Activated CD4-positive, alpha-beta T cell treated with anti-CD3 and anti-CD28 coated beads, Interleukin-2, Interleukin-4, amounts not matched to agents 100 ng/mL and 50 ng/mL, durations not matched to agents 16 hours and 8 hours (primary cell): ENCODE results near the gene CRYL1.

ENCODE experiments used
- DNase-seq: peaks from one replicate; pipeline ENCODE4 v3.0.0-alpha.2; 2020; ENCODE audit warnings: low spot score

The CRYL1 gene

DNA sequence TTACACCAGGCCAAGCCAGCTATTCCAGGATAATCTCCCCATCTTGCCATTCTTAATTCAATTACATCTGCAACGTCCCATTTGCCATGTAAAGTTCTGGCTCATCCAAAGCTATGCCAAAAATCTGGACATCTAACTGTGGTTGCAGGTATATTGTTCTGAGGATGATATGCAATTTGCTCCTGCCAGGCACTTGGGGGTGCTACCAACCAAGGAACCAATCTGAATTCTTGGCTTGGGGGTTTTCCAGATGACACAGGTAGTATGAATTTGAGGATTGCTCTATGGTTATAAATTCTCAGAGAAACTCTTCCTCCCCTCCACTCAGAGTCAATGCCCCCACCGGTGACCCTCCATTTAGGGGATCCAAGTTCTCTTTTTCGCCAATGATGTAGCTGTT is 33.0 kb downstream of the CRYL1 start:
- DNase-seq = peak; percentile 49

GRCh38 chr13:20491926-20492435 is 33.7 kb downstream of the CRYL1 start:
- DNase-seq = no peak

- peak; percentile 62 for DNase-seq
Measured at GRCh38 chr13:20489185-20489820, 36.4 kb downstream of the CRYL1 start.

- DNase-seq = no peak
Measured at GRCh38 chr13:20487927-20488326, 37.7 kb downstream of the CRYL1 start.

GRCh38 chr13:20482787-20483186 is 42.9 kb downstream of the CRYL1 start:
- no peak for DNase-seq

DNA sequence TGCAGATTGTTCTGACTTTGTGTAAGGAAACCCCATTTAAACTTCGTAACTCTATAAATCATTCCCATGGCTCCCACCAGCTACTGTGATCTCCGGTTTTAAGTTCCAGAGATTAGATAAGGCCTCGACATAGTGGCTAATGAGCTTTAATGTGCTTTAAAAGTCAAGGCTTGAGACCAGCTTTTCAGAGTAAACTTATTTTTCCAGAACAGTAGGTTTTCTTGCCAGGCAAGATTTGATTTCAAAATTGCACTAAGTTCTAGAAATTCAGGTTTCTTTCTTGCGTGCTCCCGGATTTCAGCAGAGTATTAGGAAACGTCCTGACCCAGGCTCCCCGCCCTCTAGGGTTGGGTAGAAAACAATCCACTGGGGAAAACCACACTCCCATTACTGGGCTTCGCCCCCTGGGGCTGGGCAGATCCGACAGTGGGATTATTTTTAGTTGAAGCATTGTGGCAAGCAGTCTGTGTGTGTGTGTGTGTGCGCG is 43.3 kb downstream of the CRYL1 start:
- no peak for DNase-seq

- no peak for DNase-seq
Measured at GRCh38 chr13:20477394-20477793, 48.3 kb downstream of the CRYL1 start.

DNA sequence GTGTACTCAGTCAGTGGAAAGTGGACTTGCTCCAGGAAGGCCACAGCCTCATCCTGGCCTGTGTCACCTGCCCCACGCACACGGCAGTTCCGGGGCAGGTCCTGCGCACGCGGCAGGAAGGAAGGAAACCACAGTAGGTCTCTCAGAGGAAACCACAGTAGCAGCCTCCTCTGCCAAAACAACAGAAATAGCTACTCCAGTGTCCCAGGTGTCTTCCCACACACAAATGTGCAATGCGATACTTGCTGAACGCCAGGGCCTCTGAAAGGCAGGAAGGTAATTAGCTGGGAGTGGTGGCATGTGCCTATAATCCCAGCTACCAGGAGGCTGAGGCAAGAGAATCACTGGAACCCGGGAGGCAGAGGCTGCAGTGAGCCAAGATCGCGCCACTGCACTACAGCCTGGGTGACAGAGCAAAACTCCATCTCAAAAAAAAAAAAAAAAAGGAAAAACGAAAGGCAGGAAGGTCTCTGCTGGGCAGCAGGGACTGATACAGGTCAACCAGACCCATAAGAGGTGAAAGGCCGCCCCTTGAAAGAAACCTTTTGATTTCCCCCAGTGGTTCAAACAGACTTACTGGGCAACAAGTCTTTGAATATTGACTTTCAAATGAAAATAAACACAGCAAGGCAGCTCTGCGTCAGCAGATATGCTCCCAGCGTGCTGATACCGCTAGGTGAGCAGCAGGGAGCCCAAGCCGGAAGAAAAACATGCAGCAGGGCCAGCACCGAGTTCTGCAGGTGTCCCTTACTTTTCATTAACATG is 49.5 kb downstream of the CRYL1 start:
- DNase-seq = peak; percentile 83

- no peak for DNase-seq
Measured at GRCh38 chr13:20474515-20474914, 51.1 kb downstream of the CRYL1 start.

DNA sequence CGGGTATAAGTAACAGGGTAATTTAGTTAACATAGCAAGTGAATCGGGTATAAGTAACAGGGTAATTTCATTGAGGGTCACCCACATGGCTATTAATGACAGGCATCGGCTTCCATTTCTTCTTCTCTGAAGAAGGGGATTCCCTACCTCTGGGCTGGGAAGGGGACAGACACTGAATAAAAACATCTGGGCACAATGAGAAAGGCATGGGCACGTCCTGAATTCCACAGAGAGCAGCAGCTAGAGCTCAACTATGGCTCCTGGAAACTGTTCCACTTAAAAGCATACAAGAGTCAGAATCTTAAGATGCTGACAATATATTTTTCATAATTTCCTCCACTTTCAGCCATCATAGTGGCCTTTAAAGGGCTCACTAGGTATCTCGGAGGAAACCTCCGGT is 51.8 kb downstream of the CRYL1 start:
- no peak for DNase-seq

GRCh38 chr13:20473139-20473538 is 52.5 kb downstream of the CRYL1 start:
- no peak for DNase-seq

- DNase-seq = no peak
Measured at GRCh38 chr13:20472531-20472930, 53.1 kb downstream of the CRYL1 start.

- no peak for DNase-seq
Measured at GRCh38 chr13:20470136-20470535, 55.5 kb downstream of the CRYL1 start.

- DNase-seq = no peak
Measured at GRCh38 chr13:20466371-20466770, 59.3 kb downstream of the CRYL1 start.

DNA sequence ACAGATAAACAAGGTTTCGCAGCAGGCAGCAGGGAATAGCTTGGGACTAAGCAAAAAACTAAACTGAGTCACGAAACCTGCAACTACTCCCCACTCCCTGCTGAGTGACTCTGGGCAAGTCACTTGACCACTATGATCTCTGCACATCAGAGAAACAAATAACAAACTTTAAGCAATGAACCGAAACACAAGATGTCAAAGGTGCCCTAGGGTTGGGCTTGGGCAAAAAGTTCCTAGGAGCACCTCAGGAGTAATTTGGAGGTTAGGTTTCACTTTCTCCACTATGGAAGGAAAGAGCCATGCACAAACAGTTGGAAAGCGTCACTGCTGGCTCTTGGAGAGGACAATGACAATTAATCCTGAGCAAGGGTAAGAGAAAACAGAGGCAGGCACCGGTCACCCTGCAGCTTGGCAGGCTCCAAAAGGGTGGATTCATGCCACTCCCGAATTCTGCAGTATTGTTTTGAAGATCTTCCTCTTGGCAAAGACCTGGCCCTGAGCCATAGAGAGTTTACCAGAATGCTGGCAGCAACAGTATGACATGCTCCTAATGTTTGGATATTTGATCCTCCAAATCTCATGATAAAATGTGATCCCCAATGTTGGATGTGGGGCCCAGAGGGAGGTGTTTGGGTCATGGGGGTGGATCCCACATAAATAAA is 60.3 kb downstream of the CRYL1 start:
- no peak for DNase-seq

DNA sequence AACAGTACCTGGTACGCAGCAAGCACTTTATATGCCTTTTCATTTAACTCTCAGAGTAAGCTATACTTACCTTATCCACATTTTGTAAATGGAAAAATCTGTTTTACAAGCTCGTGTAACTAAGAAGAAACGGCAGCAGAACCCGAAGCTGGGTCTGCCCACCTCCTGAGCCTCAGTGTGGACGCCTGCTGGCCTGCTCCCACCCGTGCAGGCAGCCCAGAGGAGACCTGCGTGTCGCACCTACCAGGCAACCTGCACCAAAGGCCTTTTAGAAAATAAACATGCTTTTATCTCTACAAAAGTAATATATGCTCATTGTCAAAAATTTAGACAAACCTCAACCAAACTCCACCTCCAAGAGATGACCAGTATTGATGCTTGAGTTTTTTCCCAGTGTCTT is 62.7 kb downstream of the CRYL1 start:
- DNase-seq = no peak

GRCh38 chr13:20462533-20462915 is 63.1 kb downstream of the CRYL1 start:
- no peak for DNase-seq

GRCh38 chr13:20461860-20462532 is 63.7 kb downstream of the CRYL1 start:
- no peak for DNase-seq

DNA sequence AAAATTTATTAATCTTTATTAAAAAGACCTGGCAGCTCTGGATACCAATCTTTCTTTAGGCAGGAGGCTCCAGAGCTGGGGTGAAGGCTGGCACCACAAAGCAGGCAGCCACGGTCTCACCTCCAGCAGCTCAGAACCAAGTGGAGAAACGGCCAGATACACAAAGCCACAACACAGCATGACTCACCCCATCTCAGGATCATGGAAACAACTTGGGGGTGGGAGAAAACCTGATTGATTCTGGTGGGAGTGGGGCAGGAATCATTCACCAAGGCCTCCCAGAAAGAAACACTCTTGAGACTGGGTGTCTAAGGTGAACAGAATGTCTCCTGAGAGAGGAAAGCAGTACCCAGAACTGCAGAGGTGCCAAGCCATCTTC is 64.2 kb downstream of the CRYL1 start:
- DNase-seq = peak; percentile 12

- DNase-seq = no peak
Measured at GRCh38 chr13:20460761-20461160, 64.9 kb downstream of the CRYL1 start.

- DNase-seq = no peak
Measured at GRCh38 chr13:20457670-20458069, 68.0 kb downstream of the CRYL1 start.

DNA sequence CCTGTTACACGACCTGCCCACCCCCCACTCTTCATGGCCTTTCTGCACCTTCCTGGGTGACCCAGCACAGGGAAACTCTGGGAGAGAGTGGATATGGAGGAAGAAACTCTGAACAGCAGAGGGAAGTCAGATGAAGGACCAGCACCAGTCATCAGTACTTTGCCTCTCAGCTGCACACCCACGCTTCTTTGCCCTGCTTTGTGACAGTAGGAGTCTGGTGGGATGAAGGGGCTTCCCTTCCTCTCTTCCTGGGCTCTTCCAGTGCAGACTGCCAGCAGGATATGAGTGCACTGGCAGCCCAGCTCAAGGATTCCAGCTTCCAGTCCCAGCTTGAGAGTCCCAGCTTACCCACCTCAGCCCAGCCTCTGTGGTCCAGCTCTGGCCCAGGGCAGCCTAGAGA is 68.9 kb downstream of the CRYL1 start:
- DNase-seq = no peak
